Heart left ventricle (tissue), 16 donors: ENCODE measurements around the gene PREPL. TPM values are rescaled to one million over a fixed set of nuclear protein-coding genes. Genes with fewer than 3 reads are reported as not detected.
"Not testable (repeated sequence)": the region's sequence is repeated elsewhere in the genome, so short reads cannot be mapped to it uniquely, and the experiment has no call there.

Experiments used
- ATAC-seq, 4 donors: fragments of 200-7000 bp; cut with Tn5 transposase; one replicate each; pipeline ENCODE4 v1.9.1; 2020 to 2022; ENCODE audit warnings: moderate library complexity in 4 of 4, mild to moderate bottlenecking in 3 of 4, moderate number of reproducible peaks in 1 of 4
- DNase-seq, 5 donors: peaks; one replicate each; pipeline ENCODE4 v3.0.0-alpha.2; 2020
- H3K27ac ChIP-seq, 12 donors: fragments of 200-600 bp; sonication (generic) in 4 of 12; one replicate each; pipeline versions ENCODE4 v1.5.0 to v1.8.0; 2016 to 2022; ENCODE audit warnings: mild to moderate bottlenecking in 2 of 12
- H3K27me3 ChIP-seq, 9 donors: fragments of 200-600 bp; sonication (generic) in 2 of 9; one replicate each; pipeline versions ENCODE4 v1.5.1 to v1.8.0; 2016 to 2022; ENCODE audit warnings: mild to moderate bottlenecking in 3 of 9
- H3K36me3 ChIP-seq, 9 donors: fragments of 200-600 bp; sonication (generic) in 2 of 9; one replicate each; pipeline versions ENCODE4 v1.5.0 to v1.8.0; 2018 to 2022; ENCODE audit warnings: mild to moderate bottlenecking in 2 of 9
- H3K4me1 ChIP-seq, 12 donors: fragments of 200-600 bp; sonication (generic) in 4 of 12; one replicate each; pipeline versions ENCODE4 v1.5.0 to v1.8.0; 2016 to 2022; ENCODE audit warnings: mild to moderate bottlenecking in 3 of 12
- H3K4me3 ChIP-seq, 12 donors: fragments of 200-600 bp; sonication (generic) in 4 of 12; one replicate each; pipeline versions ENCODE4 v1.5.0 to v1.8.0; 2017 to 2022; ENCODE audit warnings: mild to moderate bottlenecking in 9 of 12, moderate library complexity in 4 of 12
- H3K9me3 ChIP-seq, 12 donors: fragments of 200-600 bp; sonication (generic) in 4 of 12; one replicate each; pipeline versions ENCODE4 v1.5.0 to v1.8.0; 2016 to 2022; ENCODE audit warnings: mild to moderate bottlenecking in 1 of 12
- POLR2A ChIP-seq, 2 donors: fragments of 450-650 bp; IDR thresholded peaks; one replicate each; pipeline ENCODE4 v1.6.1; 2017; ENCODE audit warnings: antibody characterized with exemption in 2 of 2, mild to moderate bottlenecking in 2 of 2, moderate library complexity in 2 of 2
- whole genome bisulfite sequencing, 4 donors: extraction: QIAGEN DNeasy Blood & Tissue Kit in 2 of 4; methylation state at CpG; one replicate each; pipeline versions ENCODE4 v1.1.5 to v1.1.7; 2013 to 2018; 5-methylcytosine and 5-hydroxymethylcytosine counted together
- intact Hi-C, 10 donors: fragments of 100-400 bp; cut with DNase I; formaldehyde crosslinking; loops; one replicate each; pipeline versions ENCODE4 v1.11.1 to v1.14.2; 2022
- polyA plus RNA-seq, 2 donors: library from polyadenylated mRNA; stranded (reverse); fragments of 200-250 nt; gene quantifications; one replicate each; pipeline ENCODE4 v1.2.3, GENCODE V29; 2013
- total RNA-seq, 9 donors: library from RNA; depleted of rRNA in 2 of 9; stranded (reverse); fragments of >200 nt in 2 of 9; fragmentation: NEBNext Ultra II Directional in 3 of 9; extraction: Animal tissue kit (Norgen Biotek cat#: 25700) in 3 of 9; gene quantifications; one replicate each; pipeline versions ENCODE4 v1.1.0 to v1.2.4, GENCODE V29; 2016 to 2023
- TF ChIP-seq, protein P1 (sequence below), 12 donors: fragments of 200-600 bp; sonication (generic) in 4 of 12; IDR thresholded peaks; one replicate each; pipeline versions ENCODE4 v1.5.0 to v1.8.0; 2018 to 2022; ENCODE audit warnings: antibody characterized with exemption in 12 of 12, mild to moderate bottlenecking in 5 of 12
- donor health status: ischemic (EF 13 %, LVEDD 7.1; RV severe dilation, severe dysfunction).
- donor health status: healthy with polysubstance abuse.
- donor health status: DM: no; HTN: yes; CAD: no.
- donor health status: DM: no; HTN: no; CAD: no.
- donor health status: ischemic (EF 25% LVEDD 6.9; RV normal size, moderate dysfunction).
- donor health status: ischemic (EF 25% LVEDD 5.7; RV mildly dilated, moderate dysfunction).
- donor health status: healthy.
- donor health status: DM: yes; HTN: yes; CAD: no.
- donor health status: ischemic (EF 35%, LVEDD 5.7; RV mildly dilated, moderate dysfunction).
- donor health status: nonischemic (EF 11% LVEDD 7.7; RV severe dilation, severe dysfunction).
- donor health status: DM: yes; HTN: yes; CAD: no.
- donor health status: PGD.
- donor health status: ischemic (EF 29% LVEDD 5.4; RV normal size, mild dysfunction).
- donor health status: nonischemic (EF 23%, LVEDD 6.1; RV moderate dilation, normal function).

The PREPL gene
- total and polyA plus RNA-seq, 11 donors, result 10.7 to 120 (median 72.0) TPM

DNA sequence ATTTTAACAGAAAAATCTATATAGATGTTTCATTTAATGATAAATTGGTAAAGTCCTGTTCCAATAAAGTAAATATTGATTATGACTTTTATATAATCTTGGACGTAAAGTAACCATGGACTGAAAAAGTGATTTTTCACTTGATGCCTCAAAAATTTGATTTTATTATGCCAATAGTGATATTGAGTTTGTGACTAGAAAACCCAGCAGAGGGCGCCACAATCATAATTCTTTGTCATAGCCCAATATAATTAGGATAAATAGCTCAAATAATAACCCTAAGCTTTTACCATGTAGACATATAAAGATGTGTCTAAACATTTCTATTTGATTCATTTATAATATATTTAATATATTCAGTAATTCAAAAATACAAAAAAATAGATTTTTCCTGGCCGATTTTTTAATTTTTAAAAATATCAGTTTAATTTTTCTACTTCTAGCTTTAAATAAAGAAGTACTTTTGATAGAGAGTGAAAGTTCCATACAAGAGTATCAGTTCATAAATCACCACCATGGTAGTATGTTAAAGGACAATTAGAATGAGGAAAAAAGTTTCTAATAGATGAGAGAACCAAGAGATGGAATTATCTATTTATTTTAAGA is 31.1 kb upstream of the PREPL start:
- Histone ChIP-seq H3K4me3 (no peak overlapping the region), H3K4me1 (no peaks in the 10 kb centered on the region), H3K36me3 (no peaks in the 10 kb centered on the region), H3K27me3 (no peaks in the 10 kb centered on the region), H3K9me3 (peaks cover 0 to 2% (median 0%) of the 10 kb centered on the region in 12 donors), H3K27ac (no peak overlapping the region)
- WGBS, 4 donors, result 58 to 63% (median 60%) methylated on average over 3 of the region's 3 CpGs
- no peak for TF ChIP-seq POLR2A (IDR thresholded peaks at IDR 0.05)
- TF ChIP-seq, protein P1, sequence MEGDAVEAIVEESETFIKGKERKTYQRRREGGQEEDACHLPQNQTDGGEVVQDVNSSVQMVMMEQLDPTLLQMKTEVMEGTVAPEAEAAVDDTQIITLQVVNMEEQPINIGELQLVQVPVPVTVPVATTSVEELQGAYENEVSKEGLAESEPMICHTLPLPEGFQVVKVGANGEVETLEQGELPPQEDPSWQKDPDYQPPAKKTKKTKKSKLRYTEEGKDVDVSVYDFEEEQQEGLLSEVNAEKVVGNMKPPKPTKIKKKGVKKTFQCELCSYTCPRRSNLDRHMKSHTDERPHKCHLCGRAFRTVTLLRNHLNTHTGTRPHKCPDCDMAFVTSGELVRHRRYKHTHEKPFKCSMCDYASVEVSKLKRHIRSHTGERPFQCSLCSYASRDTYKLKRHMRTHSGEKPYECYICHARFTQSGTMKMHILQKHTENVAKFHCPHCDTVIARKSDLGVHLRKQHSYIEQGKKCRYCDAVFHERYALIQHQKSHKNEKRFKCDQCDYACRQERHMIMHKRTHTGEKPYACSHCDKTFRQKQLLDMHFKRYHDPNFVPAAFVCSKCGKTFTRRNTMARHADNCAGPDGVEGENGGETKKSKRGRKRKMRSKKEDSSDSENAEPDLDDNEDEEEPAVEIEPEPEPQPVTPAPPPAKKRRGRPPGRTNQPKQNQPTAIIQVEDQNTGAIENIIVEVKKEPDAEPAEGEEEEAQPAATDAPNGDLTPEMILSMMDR (IDR thresholded peaks at IDR 0.05), result peak in 11 of 12 donors; percentile 43 to 75 (median 58)
- DNase-seq (peak in 3 of 5 donors; percentile 16 to 40 (median 36)), ATAC-seq (no peak)
- intact Hi-C loops, result loop anchor here (1.0 to 10.0 kb wide), 8 partner anchors 82 to 565 kb away; no protein-coding TSS in a partner anchor

DNA sequence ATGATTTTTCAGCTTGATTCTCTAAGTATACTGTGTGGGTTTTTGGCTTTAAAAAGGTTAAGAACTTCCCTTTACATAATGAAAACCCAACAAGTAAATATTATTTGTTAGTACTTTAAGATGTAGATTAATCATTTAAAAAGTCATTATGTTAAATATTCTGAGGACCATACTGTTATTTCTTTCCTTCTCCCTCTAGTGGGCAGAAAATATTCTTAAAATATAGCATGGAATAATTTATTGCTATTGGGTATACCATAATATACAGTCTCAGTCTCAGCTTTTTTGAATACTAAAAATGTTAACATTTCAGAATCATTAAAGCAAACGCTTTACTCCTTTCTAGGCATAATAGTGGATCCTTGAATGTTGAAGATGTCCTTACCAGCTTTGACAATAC is 28.6 kb upstream of the PREPL start:
- intact Hi-C loops, result loop anchor here (5.0 to 10.0 kb wide), 6 partner anchors 85 to 567 kb away; no protein-coding TSS in a partner anchor
- 90 to 93% (median 93%) methylated on average over 1 of the region's 1 CpG for WGBS, 4 donors
- Histone ChIP-seq H3K4me3 (no peak overlapping the region), H3K27me3 (no peaks in the 10 kb centered on the region), H3K9me3 (peaks cover 0 to 11% (median 0%) of the 10 kb centered on the region in 12 donors), H3K36me3 (no peaks in the 10 kb centered on the region), H3K4me1 (no peaks in the 10 kb centered on the region), H3K27ac (no peak overlapping the region)
- ATAC-seq (no peak), DNase-seq (no peak)
- no peak for TF ChIP-seq POLR2A (IDR thresholded peaks at IDR 0.05)
- TF ChIP-seq, protein P1 (IDR thresholded peaks at IDR 0.05), result peak in 2 of 12 donors; percentile 8 to 23

DNA sequence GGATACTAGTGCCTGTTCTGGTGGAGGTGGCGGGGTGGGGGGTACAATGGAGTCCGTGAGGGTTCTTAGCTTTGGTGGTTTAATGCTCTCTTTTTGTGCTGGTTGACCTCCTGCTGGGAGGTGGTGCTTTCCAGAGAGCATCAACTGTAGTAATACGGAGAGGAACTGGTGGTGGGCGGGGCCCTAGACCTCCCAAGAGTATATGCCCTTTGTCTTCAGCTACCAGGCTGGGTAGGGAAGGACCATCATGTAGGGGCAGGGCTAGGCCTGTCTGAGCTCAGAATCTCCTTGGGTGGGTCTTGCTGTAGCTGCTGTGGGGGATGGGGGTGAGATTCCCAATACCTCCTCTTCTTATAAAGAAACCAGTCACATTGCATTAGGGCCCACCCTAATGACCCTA is 27.6 kb upstream of the PREPL start:
- intact Hi-C loops, result no loop called here
- Histone ChIP-seq H3K9me3 (peaks cover 0 to 18% (median 0%) of the 10 kb centered on the region in 12 donors), H3K4me1 (no peaks in the 10 kb centered on the region), H3K27ac (no peak overlapping the region), H3K4me3 (no peak overlapping the region), H3K27me3 (no peaks in the 10 kb centered on the region), H3K36me3 (no peaks in the 10 kb centered on the region)
- 60 to 77% (median 63%) methylated on average over 3 to 4 of the region's 4 CpGs for WGBS, 4 donors
- ATAC-seq (no peak), DNase-seq (no peak)
- TF ChIP-seq, protein P1 (IDR thresholded peaks at IDR 0.05), result no peak
- TF ChIP-seq POLR2A (IDR thresholded peaks at IDR 0.05), result no peak

GRCh38 chr2:44385226-44385625 is 23.9 kb upstream of the PREPL start:
- H3K4me1 ChIP-seq, H3K27ac ChIP-seq, ATAC-seq, H3K4me3 ChIP-seq, intact Hi-C loops, DNase-seq, H3K27me3 ChIP-seq: not testable (repeated sequence)
- Histone ChIP-seq H3K36me3 (peaks cover 0 to 10% (median 0%) of the 10 kb centered on the region in 9 donors), H3K9me3 (peaks cover 0 to 18% (median 0%) of the 10 kb centered on the region in 12 donors)
- WGBS, 4 donors, result 71 to 84% (median 80%) methylated on average over 2 of the region's 2 CpGs
